Measurements from ENCODE around the gene MRPL53. TPM values are rescaled to one million over a fixed set of nuclear protein-coding genes. Genes with fewer than 3 reads are reported as not detected.
A peak's percentile ranks its signal among the peaks of the same experiment; 100 is the strongest.
"Not testable (repeated sequence)": the region's sequence is repeated elsewhere in the genome, so short reads cannot be mapped to it uniquely, and the experiment has no call there.

Gene MRPL53
- total RNA-seq, 2 donors from 2014 or later, result 65.7 to 80.7 TPM

DNA sequence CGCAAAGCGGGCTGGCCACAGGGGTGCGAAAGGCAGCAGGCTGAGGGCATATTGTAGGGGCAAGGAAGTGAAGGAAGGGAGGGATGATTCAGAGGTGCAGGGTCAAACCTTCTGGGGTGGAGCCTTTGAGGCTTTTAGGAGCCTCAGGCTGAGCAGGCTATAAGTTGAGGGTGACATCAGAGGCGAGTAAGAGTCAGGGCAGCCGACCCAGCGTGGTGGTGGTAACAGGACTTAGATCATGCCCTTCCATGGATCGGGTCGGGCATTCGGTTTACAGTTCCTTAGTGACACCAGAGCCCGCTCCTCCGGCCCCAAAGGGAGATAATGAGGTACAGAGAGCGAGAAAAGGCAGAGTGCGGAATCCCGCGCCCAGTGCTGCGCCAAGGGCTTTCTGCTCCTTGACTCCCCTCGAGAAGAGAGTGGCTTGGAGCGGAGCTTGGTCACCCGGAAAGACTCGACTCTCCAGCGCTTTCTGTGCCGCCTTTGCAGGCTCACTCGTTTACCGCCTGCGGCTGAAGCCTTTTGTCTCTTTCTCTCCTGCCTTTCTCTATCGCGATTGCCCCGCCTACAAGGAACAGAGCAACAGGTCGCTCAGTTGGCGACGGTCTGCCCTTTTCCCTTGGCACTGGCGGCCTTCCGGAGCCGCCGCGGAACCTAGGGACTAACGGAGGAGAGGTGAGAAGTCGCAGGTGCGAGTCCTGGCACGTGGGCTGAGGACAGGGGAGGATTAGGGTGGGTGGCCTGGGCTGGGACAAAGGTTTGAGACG, 26.2 kb upstream of the MRPL53 start:
- H3K9me3 Mint-ChIP-seq, result no peaks in the 10 kb centered on the region
- peaks cover 57% of the 10 kb centered on the region for H3K27me3 Mint-ChIP-seq (ENCODE audit: low read depth)
- H3K4me3 Mint-ChIP-seq, result peak overlapping the region; percentile 83 to 93
- peak overlapping the region; percentile 56 for H3K27ac Mint-ChIP-seq
- peak; percentile 72 to 74 for ATAC-seq (replicated peaks in 1 of 2)
- DNase-seq, result peak; percentile 54 to 55
- H3K36me3 Mint-ChIP-seq (ENCODE audit: insufficient read depth in 2 of 2), result peaks cover 0 to 3% of the 10 kb centered on the region in 2 donors
- H3K4me1 Mint-ChIP-seq (ENCODE audit: low read depth), result peaks cover 36% of the 10 kb centered on the region

DNA sequence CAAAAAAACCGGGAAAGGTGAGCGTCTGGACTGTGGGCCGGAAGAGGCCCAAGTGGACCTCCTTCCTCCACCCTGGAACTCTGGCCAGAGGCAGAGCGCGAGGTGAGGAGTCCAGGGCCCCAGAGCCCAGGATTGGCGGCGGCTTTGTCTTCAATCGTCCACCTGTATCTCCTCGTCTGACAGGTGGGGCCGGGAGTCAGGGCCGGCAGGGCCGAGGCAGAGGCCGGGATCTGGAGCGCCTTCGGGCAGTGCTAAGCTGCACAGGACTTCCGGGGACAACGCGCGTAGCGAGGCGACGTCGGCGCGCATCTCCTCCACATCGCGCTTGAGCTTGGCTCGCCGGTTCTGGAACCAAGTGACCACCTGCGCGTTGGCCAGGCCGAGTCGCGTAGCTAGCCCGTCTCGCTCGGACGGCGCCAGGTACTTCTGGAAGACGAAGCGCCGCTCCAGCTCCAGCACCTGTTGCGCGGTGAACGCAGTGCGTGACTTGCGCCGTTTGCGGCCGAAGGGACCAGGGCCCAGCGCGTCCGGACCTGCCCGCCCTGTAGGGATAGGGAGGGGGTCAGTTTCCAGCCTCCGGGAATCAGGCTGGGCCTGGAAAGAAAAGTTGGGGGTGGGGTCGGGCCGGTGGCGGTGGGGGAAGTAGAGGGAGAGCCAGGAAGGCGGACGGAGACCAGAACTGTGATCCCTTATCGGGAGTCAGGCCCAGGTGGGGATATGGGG, 25.5 kb upstream of the MRPL53 start:
- Mint-ChIP-seq H3K9me3 (no peaks in the 10 kb centered on the region), H3K36me3 (ENCODE audit: insufficient read depth in 2 of 2) (peaks cover 2 to 3% of the 10 kb centered on the region in 2 donors), H3K4me1 (ENCODE audit: low read depth) (peaks cover 30% of the 10 kb centered on the region), H3K27ac (no peak overlapping the region), H3K4me3 (peak overlapping the region; percentile 83 to 93), H3K27me3 (ENCODE audit: low read depth) (peaks cover 54% of the 10 kb centered on the region)
- ATAC-seq (replicated peaks in 1 of 2) (peak; percentile 31 to 57), DNase-seq (peak; percentile 34 to 52)

DNA sequence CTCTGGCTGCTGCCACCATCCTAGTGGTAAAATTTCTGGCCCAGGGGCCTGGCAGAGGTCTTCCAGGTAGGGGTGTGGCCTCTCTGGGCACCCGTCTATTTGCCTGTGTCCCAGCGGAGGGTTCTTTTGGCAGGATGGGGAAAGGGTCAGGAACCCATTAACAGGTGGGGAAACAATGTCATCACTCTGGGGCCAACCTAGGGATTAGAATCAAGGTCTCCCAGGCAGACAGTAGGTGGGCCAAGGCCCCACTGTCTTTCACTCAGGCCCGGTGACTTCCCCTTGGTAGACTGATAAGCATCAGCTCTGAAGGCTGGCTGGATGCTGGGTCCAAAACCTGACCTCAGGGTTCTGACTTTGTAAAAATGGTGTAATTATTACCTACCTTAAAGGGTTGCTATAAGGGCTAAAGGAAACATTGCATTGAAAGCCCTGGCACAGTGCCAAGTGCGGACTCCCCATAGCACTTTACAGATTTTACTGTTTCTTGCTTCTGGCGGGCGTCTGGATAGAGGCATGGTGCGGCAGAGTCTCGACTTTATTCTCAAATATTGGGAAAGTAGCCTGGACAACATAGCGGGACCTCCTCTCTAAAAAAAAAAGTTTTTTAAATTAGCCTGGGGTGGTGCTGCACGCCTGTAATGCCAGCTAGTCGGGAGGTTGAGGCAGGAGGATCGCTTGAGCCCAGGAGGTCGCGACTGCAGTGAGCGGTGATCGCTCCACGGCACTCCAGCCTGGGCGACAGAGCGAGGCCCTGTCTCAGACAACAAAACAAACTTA, 24.7 kb upstream of the MRPL53 start:
- ATAC-seq (replicated peaks in 1 of 2) (no peak), DNase-seq (no peak)
- Mint-ChIP-seq H3K4me1 (ENCODE audit: low read depth) (peaks cover 28% of the 10 kb centered on the region), H3K27me3 (ENCODE audit: low read depth) (peaks cover 46% of the 10 kb centered on the region), H3K4me3 (peak overlapping the region; percentile 83 to 93), H3K36me3 (ENCODE audit: insufficient read depth in 2 of 2) (peaks cover 2 to 3% of the 10 kb centered on the region in 2 donors), H3K9me3 (no peaks in the 10 kb centered on the region), H3K27ac (no peak overlapping the region)

DNA sequence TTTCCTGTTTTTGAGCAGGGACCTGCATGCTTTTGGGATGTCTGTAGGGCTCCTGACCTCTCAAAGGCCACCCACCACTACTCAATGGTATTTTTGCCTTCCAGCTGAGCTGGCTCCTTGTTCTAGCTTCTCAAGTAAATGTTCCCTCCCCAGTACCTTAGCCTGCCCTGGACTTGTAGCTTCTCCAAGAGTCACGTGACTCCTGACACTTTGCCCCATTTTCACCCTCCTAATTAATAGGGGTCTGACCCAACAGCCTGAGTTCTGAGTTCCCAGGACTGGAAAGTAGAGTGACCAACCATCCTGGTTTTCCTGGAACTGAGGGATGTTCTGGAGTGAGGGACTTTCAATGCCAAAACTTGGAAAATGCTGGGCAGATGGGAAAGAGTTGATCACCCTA, 23.0 kb upstream of the MRPL53 start:
- DNase-seq (no peak), ATAC-seq (replicated peaks in 1 of 2) (no peak)
- no peaks in the 10 kb centered on the region for H3K9me3 Mint-ChIP-seq
- peaks cover 21% of the 10 kb centered on the region for H3K4me1 Mint-ChIP-seq (ENCODE audit: low read depth)
- H3K27me3 Mint-ChIP-seq (ENCODE audit: low read depth), result peaks cover 29% of the 10 kb centered on the region
- H3K4me3 Mint-ChIP-seq, result no peak overlapping the region
- H3K36me3 Mint-ChIP-seq (ENCODE audit: insufficient read depth in 2 of 2), result peaks cover 2 to 5% of the 10 kb centered on the region in 2 donors
- no peak overlapping the region for H3K27ac Mint-ChIP-seq

DNA sequence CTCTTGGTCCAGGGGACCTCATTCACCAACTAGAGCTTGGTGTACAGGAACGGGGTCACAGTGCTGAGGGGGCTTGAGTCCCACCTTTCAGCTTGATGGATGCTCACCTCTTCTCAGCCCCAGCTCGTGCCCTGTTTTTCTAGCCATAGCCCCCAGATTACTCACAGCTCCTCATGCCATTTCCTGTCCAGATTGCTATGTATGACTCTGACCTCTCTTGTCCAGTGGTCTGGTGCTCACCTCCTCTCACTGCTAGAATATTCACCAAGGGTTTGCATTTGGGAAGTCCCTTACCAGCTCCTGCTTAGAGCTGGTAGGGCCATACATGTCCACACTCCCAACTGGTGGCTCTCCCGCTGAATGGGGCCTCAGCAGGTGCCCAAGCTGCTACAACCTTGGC, 21.1 kb upstream of the MRPL53 start:
- Mint-ChIP-seq H3K9me3 (no peaks in the 10 kb centered on the region), H3K27me3 (ENCODE audit: low read depth) (peaks cover 13% of the 10 kb centered on the region), H3K4me3 (no peak overlapping the region), H3K27ac (no peak overlapping the region), H3K4me1 (ENCODE audit: low read depth) (peaks cover 13% of the 10 kb centered on the region), H3K36me3 (ENCODE audit: insufficient read depth in 2 of 2) (peaks cover 2 to 8% of the 10 kb centered on the region in 2 donors)
- DNase-seq, result no peak
- ATAC-seq (replicated peaks in 1 of 2), result no peak

DNA sequence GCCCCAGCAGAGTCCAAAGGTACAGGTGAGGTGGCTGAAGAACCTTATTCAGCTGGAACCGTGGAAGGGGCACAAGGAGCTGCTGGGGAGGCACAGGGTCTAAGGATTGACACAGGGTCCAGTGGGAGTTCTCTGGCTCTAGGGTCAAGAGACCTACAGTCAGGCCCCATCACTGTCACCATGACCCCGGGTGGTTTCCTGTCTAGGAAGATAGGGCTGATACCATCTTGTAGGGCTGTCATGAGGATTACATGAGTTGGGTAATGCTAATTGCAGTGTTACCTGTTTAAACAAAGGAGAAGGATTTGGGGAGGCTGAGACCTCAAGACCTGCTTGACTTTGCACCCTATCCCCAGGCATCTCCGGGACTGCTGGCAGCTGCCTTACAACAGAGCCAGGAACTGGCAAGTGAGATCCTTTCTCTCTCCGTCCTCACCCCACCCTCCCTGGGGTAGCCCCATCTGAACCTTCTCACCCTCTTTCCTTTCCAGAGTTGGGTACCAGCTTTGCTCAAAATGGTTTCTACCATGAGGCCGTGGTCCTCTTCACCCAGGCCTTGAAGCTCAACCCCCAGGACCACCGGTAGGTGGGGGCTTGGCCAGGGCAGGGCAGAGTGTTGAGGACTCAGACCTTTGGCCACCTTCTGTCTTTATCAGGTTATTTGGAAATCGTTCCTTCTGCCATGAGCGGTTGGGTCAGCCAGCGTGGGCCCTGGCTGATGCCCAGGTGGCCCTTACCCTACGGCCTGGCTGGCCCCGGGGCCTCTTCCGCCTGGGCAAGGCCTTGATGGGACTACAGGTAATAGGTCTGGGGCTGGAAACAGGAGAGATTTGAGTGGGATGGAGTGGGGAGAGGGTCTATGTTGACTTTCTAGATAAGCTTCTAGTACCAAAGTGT, 19.4 kb upstream of the MRPL53 start:
- DNase-seq (no peak), ATAC-seq (replicated peaks in 1 of 2) (no peak)
- H3K4me1 Mint-ChIP-seq (ENCODE audit: low read depth), result no peaks in the 10 kb centered on the region
- no peak overlapping the region for H3K4me3 Mint-ChIP-seq
- no peaks in the 10 kb centered on the region for H3K9me3 Mint-ChIP-seq
- H3K27me3 Mint-ChIP-seq (ENCODE audit: low read depth), result no peaks in the 10 kb centered on the region
- no peak overlapping the region for H3K27ac Mint-ChIP-seq
- peaks cover 2 to 5% of the 10 kb centered on the region in 2 donors for H3K36me3 Mint-ChIP-seq (ENCODE audit: insufficient read depth in 2 of 2)

DNA sequence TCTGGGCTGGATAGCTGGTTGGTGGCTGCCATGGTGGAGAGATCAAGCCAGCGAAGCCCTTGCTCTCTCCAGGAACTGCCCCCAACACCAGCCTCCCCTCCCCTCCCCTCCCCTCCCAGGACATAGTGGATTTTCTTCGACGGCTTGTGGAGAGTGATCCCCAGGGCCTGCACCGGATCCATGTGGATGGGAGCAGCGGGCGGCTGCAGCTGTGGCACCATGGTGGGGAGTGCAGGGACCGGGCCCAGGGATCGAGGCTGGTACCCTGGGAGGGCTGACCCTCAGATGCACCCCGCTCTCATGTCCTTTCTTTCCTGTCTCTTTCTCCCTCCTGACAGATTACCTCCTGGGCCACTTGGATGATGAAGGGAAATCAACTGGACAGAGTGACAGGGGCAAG, 17.4 kb upstream of the MRPL53 start:
- H3K27me3 Mint-ChIP-seq (ENCODE audit: low read depth), result no peaks in the 10 kb centered on the region
- no peaks in the 10 kb centered on the region for H3K9me3 Mint-ChIP-seq
- no peak overlapping the region for H3K4me3 Mint-ChIP-seq
- peaks cover 4 to 12% of the 10 kb centered on the region in 2 donors for H3K36me3 Mint-ChIP-seq (ENCODE audit: insufficient read depth in 2 of 2)
- ATAC-seq (replicated peaks in 1 of 2) (no peak), DNase-seq (no peak)
- peaks cover 4% of the 10 kb centered on the region for H3K4me1 Mint-ChIP-seq (ENCODE audit: low read depth)
- no peak overlapping the region for H3K27ac Mint-ChIP-seq

DNA sequence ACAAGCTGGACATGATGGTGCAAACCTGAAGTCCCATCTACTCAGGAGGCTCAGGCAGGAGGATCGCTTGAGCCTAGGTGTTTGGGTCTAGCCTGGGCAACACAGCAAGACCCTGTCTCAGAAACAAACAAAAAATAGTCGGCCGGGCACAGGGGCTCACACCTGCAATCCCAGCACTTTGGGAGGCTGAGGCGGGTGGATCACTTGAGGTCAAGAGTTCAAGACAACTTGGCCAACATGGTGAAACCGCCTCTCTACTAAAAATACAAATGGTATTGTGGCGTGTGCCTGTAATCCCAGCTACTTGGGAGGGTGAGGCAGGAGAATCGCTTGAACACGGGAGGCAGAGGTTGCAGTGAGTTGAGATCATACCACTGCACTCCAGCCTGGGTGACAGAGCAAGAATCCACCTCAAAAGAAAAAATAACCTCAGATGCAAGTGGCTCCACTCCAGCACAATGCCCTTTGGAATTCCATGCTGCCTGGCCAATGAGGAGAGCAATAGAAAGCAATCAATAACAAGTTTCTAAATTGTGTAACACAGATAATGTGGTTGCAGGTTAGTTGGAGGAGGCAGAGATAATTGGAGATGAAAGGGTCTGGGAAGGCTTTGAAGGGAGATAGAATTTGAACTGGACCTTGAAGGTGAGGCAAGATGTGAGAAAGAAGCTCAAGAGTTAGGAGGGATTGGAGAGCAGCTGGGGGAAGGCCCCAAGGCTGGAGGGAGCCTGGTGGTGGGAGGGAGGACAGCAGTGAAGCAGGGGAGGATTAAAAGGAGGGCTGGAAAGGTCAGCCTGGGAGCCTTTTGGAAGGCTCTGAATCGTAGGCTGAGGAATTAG, 16.4 kb upstream of the MRPL53 start:
- no peak for DNase-seq
- Mint-ChIP-seq H3K27ac (peak overlapping the region; percentile 6), H3K4me3 (no peak overlapping the region), H3K4me1 (ENCODE audit: low read depth) (peaks cover 11% of the 10 kb centered on the region), H3K9me3 (no peaks in the 10 kb centered on the region), H3K36me3 (ENCODE audit: insufficient read depth in 2 of 2) (peaks cover 4 to 12% of the 10 kb centered on the region in 2 donors), H3K27me3 (ENCODE audit: low read depth) (no peaks in the 10 kb centered on the region)
- no peak for ATAC-seq (replicated peaks in 1 of 2)

DNA sequence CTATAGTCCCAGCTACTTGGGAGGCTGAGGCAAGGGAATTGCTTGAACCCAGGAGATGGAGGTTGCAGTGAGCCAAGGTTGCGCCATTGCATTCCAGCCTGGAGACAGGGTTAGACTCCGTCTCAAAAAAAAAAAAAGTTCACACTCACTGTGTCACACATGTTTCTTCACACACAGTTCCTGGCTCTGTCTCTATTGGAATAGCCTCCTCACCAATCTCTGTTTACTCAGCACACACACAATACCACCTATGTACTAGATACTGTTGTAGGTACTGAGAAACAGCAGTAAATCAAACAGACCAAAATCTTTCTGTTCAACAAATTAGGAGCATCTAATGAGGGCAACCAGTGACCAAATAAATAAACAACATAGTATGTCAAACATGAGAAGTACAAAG, 13.7 kb upstream of the MRPL53 start:
- H3K9me3 Mint-ChIP-seq, result no peaks in the 10 kb centered on the region
- DNase-seq (no peak), ATAC-seq (replicated peaks in 1 of 2) (no peak)
- no peaks in the 10 kb centered on the region for H3K27me3 Mint-ChIP-seq (ENCODE audit: low read depth)
- H3K36me3 Mint-ChIP-seq (ENCODE audit: insufficient read depth in 2 of 2), result peaks cover 2 to 17% of the 10 kb centered on the region in 2 donors
- no peak overlapping the region for H3K4me3 Mint-ChIP-seq
- H3K27ac Mint-ChIP-seq, result no peak overlapping the region
- peaks cover 21% of the 10 kb centered on the region for H3K4me1 Mint-ChIP-seq (ENCODE audit: low read depth)

DNA sequence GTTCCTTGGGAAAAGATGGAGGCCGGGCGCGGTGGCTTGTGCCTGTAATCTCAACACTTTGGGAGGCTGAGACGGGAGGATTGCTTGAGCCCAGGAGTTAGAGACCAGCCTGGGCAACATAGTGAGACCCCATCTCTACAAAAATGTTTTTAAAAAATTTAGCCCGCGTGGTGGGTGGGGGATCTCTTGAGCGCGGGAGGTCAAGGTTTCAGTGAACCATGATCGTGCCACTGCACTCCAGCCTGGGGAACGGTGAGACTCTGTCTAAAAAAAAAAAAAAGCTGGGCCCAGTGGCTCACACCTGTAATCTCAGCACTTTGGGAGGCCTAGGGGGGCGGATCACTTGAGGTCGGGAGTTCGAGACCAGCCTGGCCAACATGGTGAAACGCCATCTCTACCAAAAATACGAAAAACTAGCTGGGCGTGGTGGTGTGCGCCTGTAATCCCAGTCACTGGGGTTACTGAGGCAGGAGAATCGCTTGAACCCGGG, 11.2 kb upstream of the MRPL53 start:
- not testable (repeated sequence) for H3K9me3 Mint-ChIP-seq; H3K27me3 Mint-ChIP-seq (ENCODE audit: low read depth); ATAC-seq (replicated peaks in 1 of 2); DNase-seq
- peaks cover 2 to 26% of the 10 kb centered on the region in 2 donors for H3K36me3 Mint-ChIP-seq (ENCODE audit: insufficient read depth in 2 of 2)
- H3K4me3 Mint-ChIP-seq, result peak overlapping the region; percentile 92 to 96
- peak overlapping the region; percentile 97 for H3K27ac Mint-ChIP-seq
- H3K4me1 Mint-ChIP-seq (ENCODE audit: low read depth), result peaks cover 44% of the 10 kb centered on the region

DNA sequence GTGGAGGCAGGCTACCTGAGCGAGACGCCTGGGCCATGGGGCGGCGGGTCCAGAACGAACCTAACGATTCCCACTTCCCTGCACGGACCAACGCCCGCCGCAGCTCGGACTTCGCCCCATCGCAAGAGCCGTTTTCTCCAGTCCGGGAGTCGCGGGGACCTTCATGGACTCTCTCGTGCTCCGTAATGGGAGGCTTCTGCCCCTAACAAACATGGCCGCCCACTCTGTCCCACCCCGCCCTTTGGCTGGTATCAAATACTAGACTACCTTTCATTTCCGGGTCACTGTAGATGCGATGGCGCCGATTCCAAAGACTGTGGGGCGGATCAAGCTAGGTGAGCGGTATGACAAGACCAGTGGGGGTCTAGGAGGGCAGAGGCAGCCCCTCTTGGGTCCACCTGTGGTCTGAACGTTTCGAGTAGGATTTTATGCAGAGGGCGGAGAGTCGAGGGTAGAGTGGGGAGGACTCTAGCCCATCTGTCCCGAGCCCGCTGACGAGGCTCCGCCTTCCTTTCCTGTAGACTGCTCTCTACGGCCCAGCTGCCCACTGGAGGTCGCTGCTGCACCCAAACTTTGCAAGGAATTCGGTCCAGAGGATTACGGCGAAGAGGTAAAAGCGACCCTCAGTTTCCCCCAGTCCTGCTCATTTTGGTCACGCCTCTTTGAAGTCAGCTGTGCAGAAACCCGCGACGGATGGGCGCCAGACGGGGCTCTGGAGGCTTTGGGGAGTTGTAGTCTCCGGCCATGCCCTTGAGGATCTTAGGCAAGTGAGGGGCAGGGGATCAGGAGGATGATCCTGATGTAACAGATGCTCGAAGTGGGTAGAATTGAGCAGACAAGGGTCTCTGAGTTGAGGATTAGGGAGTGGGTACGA, 10.6 kb upstream of the MRPL53 start, which contains the start of the genes CCDC142 and TTC31:
TSS of gene CCDC142 (minus strand) at position 198 of the 874 bp plus-strand sequence. CDS start at position 37, 161 bp downstream.
TSS of gene TTC31 (plus strand) at position 281 of the 874 bp plus-strand sequence. CDS start at position 296, 15 bp downstream.
- ATAC-seq (replicated peaks in 1 of 2) (peak; percentile 93 to 94), DNase-seq (peak; percentile 93 to 96)
- Mint-ChIP-seq H3K36me3 (ENCODE audit: insufficient read depth in 2 of 2) (peaks cover 2 to 26% of the 10 kb centered on the region in 2 donors), H3K4me3 (peak within 1 kb of the TSS; percentile 92 to 96), H3K9me3 (no peaks in the 10 kb centered on the region), H3K27me3 (ENCODE audit: low read depth) (no peaks in the 10 kb centered on the region), H3K4me1 (ENCODE audit: low read depth) (peaks cover 44% of the 10 kb centered on the region), H3K27ac (peak within 1 kb of the TSS; percentile 97)
